Stimulated activated naive CD8-positive, alpha-beta T cell treated with anti-CD3 and anti-CD28 coated beads, Interleukin-15, amount 100 ng/mL, for 72 hours (primary cell): ENCODE measurements around the gene CCR3.

Source experiments
- ATAC-seq: fragments of 150-1000 bp; cut with Tn5 transposase; 2 replicates; pipeline ENCODE4 v1.10.0; 2021; ENCODE audit warnings: mild to moderate bottlenecking, moderate library complexity
- DNase-seq, 2 donors: peaks; one replicate each; pipeline ENCODE4 v3.0.0; 2021 to 2022
- H3K27ac Mint-ChIP-seq, 2 donors: one replicate each; pipeline ENCODE4 v1.8.0; 2022; ENCODE audit warnings: mild to moderate bottlenecking in 2 of 2, mixed read lengths in 2 of 2, moderate library complexity in 2 of 2
- H3K27me3 Mint-ChIP-seq: one replicate; pipeline ENCODE4 v1.8.0; 2022; ENCODE audit warnings: mixed read lengths
- H3K4me1 Mint-ChIP-seq: one replicate; pipeline ENCODE4 v1.8.0; 2022; ENCODE audit warnings: mild to moderate bottlenecking, mixed read lengths
- H3K4me3 Mint-ChIP-seq, 2 donors: one replicate each; pipeline ENCODE4 v1.8.0; 2022; ENCODE audit warnings: mild to moderate bottlenecking in 2 of 2, mixed read lengths in 2 of 2, moderate library complexity in 1 of 2
- H3K9me3 Mint-ChIP-seq, 2 donors: one replicate each; pipeline ENCODE4 v1.8.0; 2022; ENCODE audit warnings: mixed read lengths in 2 of 2

Gene CCR3

GRCh38 chr3:46209746-46210470 lies 32.4 kb upstream of the CCR3 start:
- no peak for ATAC-seq
- no peak overlapping the region for H3K27ac Mint-ChIP-seq
- H3K4me1 Mint-ChIP-seq = peaks cover 26% of the 10 kb centered on the region
- H3K9me3 Mint-ChIP-seq = no peaks in the 10 kb centered on the region
- no peak for DNase-seq
- H3K4me3 Mint-ChIP-seq = no peak overlapping the region
- peaks cover 5% of the 10 kb centered on the region for H3K27me3 Mint-ChIP-seq

- H3K27ac Mint-ChIP-seq = no peak overlapping the region
- no peaks in the 10 kb centered on the region for H3K27me3 Mint-ChIP-seq
- no peak overlapping the region for H3K4me3 Mint-ChIP-seq
- no peaks in the 10 kb centered on the region for H3K9me3 Mint-ChIP-seq
- peaks cover 26% of the 10 kb centered on the region for H3K4me1 Mint-ChIP-seq
- DNase-seq (no peak), ATAC-seq (no peak)
Observed at GRCh38 chr3:46212101-46212500, 30.2 kb upstream of the CCR3 start.

GRCh38 chr3:46213201-46213600 lies 29.1 kb upstream of the CCR3 start:
- no peak overlapping the region for H3K27ac Mint-ChIP-seq
- no peaks in the 10 kb centered on the region for H3K27me3 Mint-ChIP-seq
- ATAC-seq (peak; percentile 66), DNase-seq (no peak)
- H3K4me3 Mint-ChIP-seq = no peak overlapping the region
- peaks cover 7 to 8% of the 10 kb centered on the region in 2 donors for H3K9me3 Mint-ChIP-seq
- peaks cover 22% of the 10 kb centered on the region for H3K4me1 Mint-ChIP-seq

- Mint-ChIP-seq H3K4me1 (peaks cover 7% of the 10 kb centered on the region), H3K4me3 (no peak overlapping the region), H3K27me3 (no peaks in the 10 kb centered on the region), H3K27ac (no peak overlapping the region), H3K9me3 (peaks cover 11 to 16% of the 10 kb centered on the region in 2 donors)
- peak; percentile 50 for ATAC-seq
- DNase-seq = no peak
Observed at GRCh38 chr3:46214751-46215352, 27.4 kb upstream of the CCR3 start.

GRCh38 chr3:46215810-46216414 lies 26.3 kb upstream of the CCR3 start:
- DNase-seq (no peak), ATAC-seq (no peak)
- H3K27me3 Mint-ChIP-seq = no peaks in the 10 kb centered on the region
- no peak overlapping the region for H3K4me3 Mint-ChIP-seq
- H3K9me3 Mint-ChIP-seq = peaks cover 12 to 19% of the 10 kb centered on the region in 2 donors
- no peak overlapping the region for H3K27ac Mint-ChIP-seq
- H3K4me1 Mint-ChIP-seq = peaks cover 4% of the 10 kb centered on the region

GRCh38 chr3:46218196-46218709 lies 24.0 kb upstream of the CCR3 start:
- Mint-ChIP-seq H3K27me3 (peaks cover 8% of the 10 kb centered on the region), H3K4me1 (peaks cover 10% of the 10 kb centered on the region), H3K9me3 (peaks cover 12 to 19% of the 10 kb centered on the region in 2 donors), H3K27ac (no peak overlapping the region), H3K4me3 (no peak overlapping the region)
- ATAC-seq (no peak), DNase-seq (no peak)

GRCh38 chr3:46221391-46221790 lies 20.9 kb upstream of the CCR3 start:
- peaks cover 10% of the 10 kb centered on the region for H3K4me1 Mint-ChIP-seq
- no peak overlapping the region for H3K27ac Mint-ChIP-seq
- peaks cover 14 to 22% of the 10 kb centered on the region in 2 donors for H3K9me3 Mint-ChIP-seq
- DNase-seq = no peak
- no peak for ATAC-seq
- H3K27me3 Mint-ChIP-seq = peaks cover 14% of the 10 kb centered on the region
- H3K4me3 Mint-ChIP-seq = no peak overlapping the region

GRCh38 chr3:46221938-46222337 lies 20.3 kb upstream of the CCR3 start:
- ATAC-seq (no peak), DNase-seq (no peak)
- Mint-ChIP-seq H3K9me3 (peaks cover 18 to 26% of the 10 kb centered on the region in 2 donors), H3K27me3 (peaks cover 19% of the 10 kb centered on the region), H3K4me3 (no peak overlapping the region), H3K4me1 (peaks cover 10% of the 10 kb centered on the region), H3K27ac (no peak overlapping the region)

- peaks cover 24% of the 10 kb centered on the region for H3K27me3 Mint-ChIP-seq
- no peak for DNase-seq
- peaks cover 21 to 23% of the 10 kb centered on the region in 2 donors for H3K9me3 Mint-ChIP-seq
- ATAC-seq = no peak
- H3K4me1 Mint-ChIP-seq = peaks cover 8% of the 10 kb centered on the region
- H3K27ac Mint-ChIP-seq = no peak overlapping the region
- no peak overlapping the region for H3K4me3 Mint-ChIP-seq
Observed at GRCh38 chr3:46222435-46223161, 19.7 kb upstream of the CCR3 start.

GRCh38 chr3:46228260-46229242 lies 13.7 kb upstream of the CCR3 start:
- ATAC-seq (no peak), DNase-seq (no peak)
- Mint-ChIP-seq H3K9me3 (peaks cover 7 to 10% of the 10 kb centered on the region in 2 donors), H3K27ac (no peak overlapping the region), H3K27me3 (peaks cover 57% of the 10 kb centered on the region), H3K4me3 (no peak overlapping the region), H3K4me1 (peaks cover 6% of the 10 kb centered on the region)

GRCh38 chr3:46231323-46231722 lies 10.9 kb upstream of the CCR3 start:
- peaks cover 57% of the 10 kb centered on the region for H3K27me3 Mint-ChIP-seq
- ATAC-seq (no peak), DNase-seq (no peak)
- H3K27ac Mint-ChIP-seq = no peak overlapping the region
- peaks cover 4 to 8% of the 10 kb centered on the region in 2 donors for H3K9me3 Mint-ChIP-seq
- peaks cover 6% of the 10 kb centered on the region for H3K4me1 Mint-ChIP-seq
- no peak overlapping the region for H3K4me3 Mint-ChIP-seq

GRCh38 chr3:46233194-46233593 lies 9.1 kb upstream of the CCR3 start:
- H3K27me3 Mint-ChIP-seq = peaks cover 53% of the 10 kb centered on the region
- no peaks in the 10 kb centered on the region for H3K9me3 Mint-ChIP-seq
- ATAC-seq = no peak
- no peak for DNase-seq
- no peak overlapping the region for H3K27ac Mint-ChIP-seq
- H3K4me1 Mint-ChIP-seq = peaks cover 1% of the 10 kb centered on the region
- H3K4me3 Mint-ChIP-seq = no peak overlapping the region

GRCh38 chr3:46235425-46235824 lies 6.8 kb upstream of the CCR3 start:
- H3K27me3 Mint-ChIP-seq = peaks cover 50% of the 10 kb centered on the region
- no peak for ATAC-seq
- no peak overlapping the region for H3K27ac Mint-ChIP-seq
- H3K4me1 Mint-ChIP-seq = no peaks in the 10 kb centered on the region
- no peak overlapping the region for H3K4me3 Mint-ChIP-seq
- DNase-seq = no peak
- no peaks in the 10 kb centered on the region for H3K9me3 Mint-ChIP-seq

- Mint-ChIP-seq H3K27me3 (peaks cover 44% of the 10 kb centered on the region), H3K4me1 (no peaks in the 10 kb centered on the region), H3K27ac (no peak overlapping the region), H3K4me3 (no peak overlapping the region), H3K9me3 (no peaks in the 10 kb centered on the region)
- ATAC-seq = no peak
- DNase-seq = no peak
Observed at GRCh38 chr3:46236294-46237054, 5.8 kb upstream of the CCR3 start.
